Thyroid gland (tissue), 4 donors: Measurements from ENCODE around the gene TMEM41A.

ENCODE experiments used
- CTCF ChIP-seq, 6 experiments: fragments of 200-600 bp in 3 of 6; fragments of 450-650 bp in 3 of 6; sonication (generic) in 3 of 6; IDR thresholded peaks; one replicate each; pipeline ENCODE4 v1.5.1; 2016 to 2019; ENCODE audit warnings: antibody characterized with exemption in 6 of 6, mild to moderate bottlenecking in 2 of 6, inconsistent platforms in 1 of 6, moderate library complexity in 1 of 6
- POLR2A ChIP-seq, 2 donors: fragments of 450-650 bp; IDR thresholded peaks; one replicate each; pipeline ENCODE4 v1.6.1; 2017; ENCODE audit warnings: antibody characterized with exemption in 2 of 2, mild to moderate bottlenecking in 2 of 2, moderate library complexity in 1 of 2

GRCh38 chr3:185490241-185490640 is 8.6 kb downstream of the TMEM41A start:
- TF ChIP-seq CTCF (IDR thresholded peaks at IDR 0.05) (no peak), POLR2A (IDR thresholded peaks at IDR 0.05) (no peak)
